HCEC 1CT (cell line): ENCODE measurements around the gene CASP3.
"Not testable (repeated sequence)": the region's sequence is repeated elsewhere in the genome, so short reads cannot be mapped to it uniquely, and the experiment has no call there.

Source experiments
- DNase-seq: peaks from one replicate; pipeline ENCODE4 v3.0.0-alpha.2; 2017

Gene CASP3

GRCh38 chr4:184593461-184593860 is 55.8 kb downstream of the CASP3 start:
- no peak for DNase-seq

- DNase-seq: not testable (repeated sequence)
These were observed 57.4 kb downstream of the CASP3 start for GRCh38 chr4:184591747-184592270.

GRCh38 chr4:184591070-184591677 is 58.1 kb downstream of the CASP3 start:
- DNase-seq: no peak

- DNase-seq: no peak
These were observed 59.1 kb downstream of the CASP3 start for GRCh38 chr4:184590196-184590595.

- no peak for DNase-seq
These were observed 60.4 kb downstream of the CASP3 start for GRCh38 chr4:184588893-184589292.

- no peak for DNase-seq
These were observed 61.5 kb downstream of the CASP3 start for GRCh38 chr4:184587701-184588100.

GRCh38 chr4:184587221-184587620 is 62.0 kb downstream of the CASP3 start:
- no peak for DNase-seq

GRCh38 chr4:184583738-184584502 is 65.3 kb downstream of the CASP3 start:
- no peak for DNase-seq
